Epidermal melanocyte (primary cell): ENCODE data around the gene KLHL6.
"Not testable (repeated sequence)": the region's sequence is repeated elsewhere in the genome, so short reads cannot be mapped to it uniquely, and the experiment has no call there.

Experiments used
- DNase-seq: peaks from one replicate; pipeline ENCODE4 v3.0.0; 2011; ENCODE audit warnings: low spot score; ENCODE audit not compliant: insufficient read length

Gene KLHL6

DNA sequence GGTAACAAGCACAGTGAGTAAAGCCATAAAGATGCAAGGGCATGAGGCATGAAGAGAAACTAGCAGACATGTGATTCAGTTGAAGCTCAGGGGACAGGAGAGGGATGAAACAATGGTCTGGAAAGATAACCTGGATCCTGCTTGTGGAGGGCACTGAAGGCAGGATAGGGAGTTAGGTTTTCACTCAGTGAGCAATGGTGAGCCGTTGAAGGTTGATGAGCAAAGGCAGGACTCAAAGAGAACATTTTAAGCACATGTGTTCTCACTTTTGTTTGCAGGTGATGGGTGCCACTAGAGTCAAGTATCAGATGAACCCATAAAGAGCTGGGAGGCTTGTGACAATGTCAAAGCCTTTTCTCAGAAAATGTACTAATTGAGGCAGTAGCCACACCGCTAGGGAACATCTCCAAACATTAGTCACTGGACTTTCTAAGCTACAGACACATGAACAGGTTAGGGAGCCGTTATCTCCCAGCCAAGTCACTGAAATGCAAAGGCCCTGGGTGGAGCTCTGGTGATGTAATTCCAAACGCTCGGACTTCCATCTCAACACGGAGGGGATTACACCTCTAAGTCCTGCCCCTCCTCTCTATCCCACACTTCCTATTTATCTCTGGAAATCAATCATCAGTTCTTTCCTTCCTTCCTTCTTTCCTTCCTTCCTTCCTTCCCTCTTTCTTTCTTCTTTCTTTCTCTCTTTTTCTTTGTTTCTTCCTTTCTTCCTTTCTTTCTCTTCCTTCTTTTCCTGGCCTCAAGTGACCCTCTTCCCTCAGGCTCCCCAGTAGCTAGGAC is 22.7 kb downstream of the KLHL6 start:
- DNase-seq: no peak

DNA sequence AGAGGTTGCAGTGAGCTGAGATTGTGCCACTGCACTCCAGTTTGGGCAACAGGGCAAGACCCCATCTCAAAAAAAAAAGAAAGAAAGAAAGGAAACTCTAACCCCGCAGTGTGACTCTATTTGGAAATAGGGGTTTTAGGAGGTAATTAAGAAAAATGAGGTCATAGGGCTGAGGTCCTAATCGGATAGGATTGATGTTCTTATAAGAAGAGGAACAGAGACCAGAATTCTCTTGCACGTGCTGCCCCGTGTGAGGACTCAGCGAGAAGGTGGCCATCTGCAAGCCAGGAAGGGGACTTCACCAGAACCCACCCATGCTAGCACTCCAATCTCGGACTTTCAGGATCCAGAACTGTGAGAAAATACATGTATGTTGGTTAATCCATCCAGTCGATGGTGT is 25.8 kb downstream of the KLHL6 start:
- no peak for DNase-seq

DNA sequence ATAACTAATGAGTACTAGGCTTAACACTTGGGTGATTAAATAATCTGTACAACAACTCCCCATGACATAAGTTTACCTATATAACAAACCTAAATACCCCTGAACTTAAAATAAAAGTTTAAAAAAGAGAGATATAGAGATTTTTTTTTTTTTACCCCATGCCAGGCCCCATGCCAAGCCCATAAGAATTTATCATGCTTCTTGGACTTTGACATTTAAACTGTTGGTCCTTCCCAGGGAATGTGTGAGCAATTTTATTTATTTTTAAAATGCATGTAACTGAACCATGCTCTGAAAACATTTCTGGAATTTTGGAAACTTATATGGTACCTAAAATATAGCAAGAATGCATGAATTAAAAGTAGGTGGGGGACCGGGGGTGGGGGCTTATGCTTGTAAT is 26.3 kb downstream of the KLHL6 start:
- DNase-seq: no peak

- DNase-seq: not testable (repeated sequence)
Observed at GRCh38 chr3:183528758-183529157, 26.7 kb downstream of the KLHL6 start.

- no peak for DNase-seq
Observed at GRCh38 chr3:183527428-183528379, 27.8 kb downstream of the KLHL6 start.

- DNase-seq: no peak
Observed at GRCh38 chr3:183526838-183527427, 28.6 kb downstream of the KLHL6 start.

DNA sequence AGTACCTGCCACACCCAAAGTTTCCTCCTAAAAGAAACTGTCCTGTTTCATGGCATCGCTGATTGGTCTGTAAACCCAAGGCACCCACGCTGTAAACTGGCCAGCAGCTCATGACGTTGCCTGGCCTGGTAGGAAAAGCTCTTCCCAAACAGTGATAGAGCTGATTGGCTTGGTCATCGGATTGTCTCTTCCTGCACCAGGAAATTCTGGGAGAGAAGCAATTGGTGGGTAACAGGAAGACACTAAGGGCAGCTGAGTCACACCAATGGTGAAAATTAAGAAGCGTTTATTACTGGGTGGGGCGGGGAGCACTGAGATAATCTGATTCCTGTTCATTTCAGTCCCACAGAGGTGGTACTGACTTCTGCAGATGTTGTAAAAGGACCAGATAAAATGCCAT is 31.0 kb downstream of the KLHL6 start:
- DNase-seq: no peak

DNA sequence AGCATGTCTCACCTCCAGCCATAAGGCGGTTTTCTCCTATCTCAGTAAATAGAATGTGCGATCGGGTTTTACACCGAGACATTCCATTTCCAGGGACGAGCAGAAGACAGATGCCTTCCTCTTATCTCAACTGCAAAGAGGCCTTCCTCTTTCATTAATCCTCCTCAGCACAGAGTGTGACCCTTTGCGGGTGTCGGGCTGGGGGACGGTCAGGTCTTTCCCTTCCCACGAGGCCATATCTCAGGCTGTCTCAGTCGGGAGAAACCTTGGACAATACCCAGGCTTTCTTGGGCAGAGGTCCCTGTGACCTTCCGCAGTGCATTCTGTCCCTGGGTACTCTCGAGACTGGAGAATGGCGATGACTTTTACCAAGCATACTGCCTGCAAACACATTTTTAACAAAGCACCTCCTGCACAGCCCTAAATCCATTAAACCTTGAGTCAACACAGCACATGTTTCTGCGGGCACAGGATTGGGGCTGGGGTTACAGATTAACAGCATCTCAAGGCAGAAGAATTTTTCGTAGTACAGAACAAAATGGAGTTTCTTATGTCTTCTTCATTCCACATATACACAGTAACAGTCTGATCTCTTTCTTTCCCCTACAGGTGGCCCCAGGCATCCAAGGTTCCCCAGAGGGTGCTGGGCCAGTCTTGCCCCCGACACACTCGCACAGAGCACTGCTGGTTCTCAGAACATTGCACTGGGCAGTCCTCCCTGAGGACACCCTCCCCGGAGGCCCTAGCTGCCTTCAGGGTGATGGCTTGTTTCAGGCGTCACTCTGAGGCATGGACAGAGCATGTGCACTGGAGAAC is 34.6 kb downstream of the KLHL6 start:
- DNase-seq: not testable (repeated sequence)

GRCh38 chr3:183520295-183520694 is 35.2 kb downstream of the KLHL6 start:
- DNase-seq: not testable (repeated sequence)

DNA sequence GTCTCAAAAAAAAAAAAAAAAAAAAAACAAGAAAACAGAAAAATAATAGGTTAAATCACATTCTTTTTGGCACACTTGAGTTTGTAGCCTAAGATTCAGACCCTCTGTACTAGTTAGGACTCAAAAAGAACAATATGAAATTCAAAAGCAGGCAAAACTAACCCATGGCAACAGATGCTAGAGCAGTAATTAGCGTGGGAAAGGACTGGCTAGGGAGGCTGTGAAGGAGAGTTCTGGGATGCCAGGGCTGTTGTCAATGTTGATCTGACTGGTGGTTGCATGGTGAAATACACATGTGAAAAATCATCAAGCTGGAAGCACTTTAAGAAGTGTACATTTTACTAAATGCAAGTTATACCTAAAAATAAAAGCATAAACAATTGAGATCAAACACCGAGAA is 35.6 kb downstream of the KLHL6 start:
- DNase-seq: no peak

GRCh38 chr3:183518491-183519251 is 36.8 kb downstream of the KLHL6 start:
- no peak for DNase-seq

DNA sequence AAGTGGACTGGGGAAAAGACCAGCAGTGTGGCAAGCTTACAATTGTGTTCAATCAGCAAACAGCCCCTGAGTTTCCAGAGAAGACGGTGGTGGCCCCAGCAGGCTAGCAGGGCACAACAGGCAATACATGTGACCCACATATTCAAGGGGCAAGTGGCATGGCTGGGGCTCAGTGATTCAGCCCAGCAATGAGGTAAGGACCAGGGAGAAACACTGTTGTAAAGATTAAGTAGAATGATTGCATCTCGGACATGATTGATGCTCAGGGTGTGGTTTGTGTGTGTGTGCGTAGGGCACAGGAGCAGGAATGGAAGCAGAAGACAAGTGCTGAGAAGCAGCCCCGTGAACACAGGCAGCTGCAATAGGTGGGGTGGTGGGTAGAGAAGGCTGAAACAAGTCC is 37.9 kb downstream of the KLHL6 start:
- no peak for DNase-seq

DNA sequence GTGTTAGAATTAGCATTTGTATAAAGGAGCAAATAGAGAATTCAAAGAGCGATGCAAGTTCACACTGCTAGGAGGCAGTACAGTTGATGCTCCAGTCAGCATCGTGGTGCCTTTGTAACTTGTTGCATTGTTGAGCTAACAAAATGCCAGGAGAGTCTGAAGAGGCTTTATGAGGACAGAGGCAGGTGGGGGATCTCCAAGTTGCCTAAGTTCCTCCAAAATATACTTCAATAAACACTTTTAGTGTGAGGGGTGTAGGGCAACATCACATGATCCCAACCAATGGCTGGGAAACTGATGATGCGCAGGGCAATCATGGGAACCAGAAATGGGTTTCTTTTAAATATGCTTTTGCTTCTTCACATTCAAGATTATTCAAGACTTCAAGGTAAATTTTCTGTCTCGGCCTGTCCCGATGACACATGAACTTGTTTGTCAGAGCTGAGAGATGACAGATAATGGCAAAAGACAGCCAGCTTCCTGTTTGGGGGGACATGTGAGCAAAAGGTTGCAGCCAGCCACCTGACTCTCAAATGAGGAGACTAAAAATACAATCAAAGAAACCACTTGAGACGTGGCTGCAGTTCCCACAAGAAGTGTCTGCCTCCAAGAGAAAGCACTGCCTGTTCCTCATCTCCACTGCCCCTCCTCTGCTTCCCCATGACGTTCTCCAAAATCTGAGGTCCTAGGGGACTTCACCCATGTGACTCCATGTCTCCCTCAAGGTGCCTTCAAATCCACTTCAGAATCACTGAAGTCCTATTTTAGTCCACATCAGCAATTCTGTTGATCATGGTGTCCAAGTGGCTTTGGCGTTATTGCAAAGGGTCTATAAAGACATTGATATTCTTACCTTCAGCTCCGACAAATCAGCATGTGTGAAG is 39.3 kb downstream of the KLHL6 start:
- no peak for DNase-seq

DNA sequence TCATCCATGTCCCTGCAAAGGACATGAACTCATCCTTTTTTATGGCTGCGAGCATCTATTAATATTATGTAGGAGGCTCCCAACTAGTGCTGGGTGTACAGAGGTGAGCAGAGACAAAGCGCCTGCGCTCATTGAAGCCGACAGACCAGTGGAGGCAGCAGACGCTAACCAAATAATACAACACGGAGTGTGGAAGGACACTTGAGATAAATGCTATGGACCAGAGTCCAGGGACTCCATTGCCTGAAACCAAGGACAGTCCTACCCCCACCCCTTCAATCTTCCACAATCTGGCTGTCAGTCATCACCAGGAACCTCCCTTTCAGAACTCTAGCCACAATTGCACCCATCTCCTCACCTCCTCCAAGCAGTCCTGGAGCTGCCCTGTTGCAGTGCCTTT is 41.5 kb downstream of the KLHL6 start:
- no peak for DNase-seq

DNA sequence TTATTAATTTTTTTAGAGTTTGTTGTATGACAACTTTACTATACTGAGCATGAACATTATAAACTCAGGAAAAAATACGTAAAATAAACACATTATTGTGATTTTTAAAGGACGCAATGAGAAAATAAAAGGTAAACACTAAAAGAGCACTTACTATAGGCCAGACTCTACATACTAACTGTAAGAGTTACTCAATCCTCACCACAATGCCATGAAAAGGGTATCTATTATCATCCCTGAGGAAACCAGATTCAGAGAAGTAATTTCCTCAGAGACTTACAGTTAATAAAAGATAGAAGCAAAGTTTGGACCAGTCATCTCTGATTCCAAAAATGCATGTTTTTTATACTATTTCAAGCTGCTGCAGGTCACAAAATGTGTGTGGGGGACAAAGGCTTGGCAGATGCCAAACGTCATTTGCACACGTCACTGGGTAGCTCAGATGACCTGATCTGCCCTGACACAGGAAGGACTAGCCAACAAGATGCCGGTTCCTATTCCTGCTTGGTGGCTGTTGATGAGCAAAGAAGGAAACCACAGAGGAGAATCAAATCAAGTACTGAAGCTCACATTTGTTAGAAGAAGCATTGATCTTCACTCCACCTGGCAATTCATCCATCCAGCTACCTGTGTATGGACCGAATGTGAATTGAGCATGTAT is 42.3 kb downstream of the KLHL6 start:
- no peak for DNase-seq

DNA sequence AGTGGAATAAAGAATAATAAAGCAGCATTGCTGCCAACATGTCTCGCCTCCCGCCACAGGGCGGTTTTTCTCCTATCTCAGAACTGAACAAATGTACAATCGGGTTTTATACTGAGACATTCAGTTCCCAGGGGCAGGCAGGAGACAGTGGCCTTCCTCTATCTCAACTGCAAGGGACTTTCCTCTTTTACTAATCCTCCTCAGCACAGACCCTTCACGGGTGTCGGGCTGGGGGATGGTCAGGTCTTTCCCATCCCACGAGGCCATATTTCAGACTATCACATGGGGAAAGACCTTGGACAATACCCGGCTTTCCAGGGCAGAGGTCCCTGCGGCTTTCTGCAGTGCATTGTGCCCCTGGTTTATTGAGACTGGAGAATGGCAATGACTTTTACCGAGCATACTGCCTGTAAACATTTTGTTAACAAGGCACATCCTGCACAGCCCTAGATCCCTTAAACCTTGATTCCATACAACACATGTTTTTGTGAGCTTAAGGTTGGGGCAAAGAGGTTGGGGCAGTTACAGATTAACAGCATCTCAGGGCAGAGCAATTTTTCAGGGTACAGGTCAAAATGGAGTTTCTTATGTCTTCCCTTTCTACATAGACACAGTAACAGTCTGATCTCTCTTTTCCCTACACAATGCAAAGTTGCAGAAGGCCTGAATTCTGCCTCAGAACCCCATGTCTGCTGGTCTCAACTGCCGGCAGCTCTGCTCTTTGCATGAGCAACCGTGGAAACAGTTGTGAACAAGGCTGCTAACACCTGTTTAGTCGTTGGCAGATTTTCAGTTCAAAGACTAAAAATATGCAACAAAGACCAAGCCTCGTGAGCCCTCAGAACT is 44.0 kb downstream of the KLHL6 start:
- DNase-seq: not testable (repeated sequence)

DNA sequence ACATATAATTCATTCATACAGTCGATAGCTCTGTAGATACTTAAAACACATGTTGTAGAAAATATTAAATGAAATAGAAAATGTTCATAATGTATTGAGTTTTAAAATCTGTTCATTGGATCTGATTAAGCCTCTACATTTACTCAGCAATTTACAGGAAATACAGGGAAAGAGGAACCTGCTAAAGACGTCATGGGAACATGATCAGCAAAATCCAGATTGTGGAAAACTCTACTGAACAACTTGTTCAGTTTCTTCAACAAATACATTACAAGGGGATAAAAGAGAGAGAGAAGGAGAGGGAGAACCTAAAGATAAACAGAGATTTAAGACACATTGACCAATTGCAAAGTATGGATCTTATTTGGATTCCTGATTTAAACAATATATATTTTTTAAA is 46.7 kb downstream of the KLHL6 start:
- no peak for DNase-seq

DNA sequence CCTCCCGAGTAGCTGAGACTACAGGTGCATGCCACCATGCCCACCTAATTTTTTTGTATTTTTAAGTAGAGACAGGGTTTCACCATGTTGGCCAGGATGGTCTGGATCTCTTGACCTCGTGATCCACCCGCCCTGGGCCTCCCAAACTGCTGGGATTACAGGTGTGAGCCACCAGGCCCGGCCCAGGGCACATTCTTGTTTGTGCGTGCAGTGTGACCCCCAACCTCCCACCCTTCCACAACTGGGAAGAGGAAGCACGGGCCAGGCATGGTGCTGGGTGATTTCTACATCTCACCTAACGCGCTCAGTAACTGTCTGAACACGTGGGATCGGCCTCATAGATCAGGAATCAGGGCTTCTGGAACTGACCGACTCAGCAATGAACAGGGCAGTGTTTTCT is 48.0 kb downstream of the KLHL6 start:
- no peak for DNase-seq
